ENCODE data around the gene AMDHD2.

DNA sequence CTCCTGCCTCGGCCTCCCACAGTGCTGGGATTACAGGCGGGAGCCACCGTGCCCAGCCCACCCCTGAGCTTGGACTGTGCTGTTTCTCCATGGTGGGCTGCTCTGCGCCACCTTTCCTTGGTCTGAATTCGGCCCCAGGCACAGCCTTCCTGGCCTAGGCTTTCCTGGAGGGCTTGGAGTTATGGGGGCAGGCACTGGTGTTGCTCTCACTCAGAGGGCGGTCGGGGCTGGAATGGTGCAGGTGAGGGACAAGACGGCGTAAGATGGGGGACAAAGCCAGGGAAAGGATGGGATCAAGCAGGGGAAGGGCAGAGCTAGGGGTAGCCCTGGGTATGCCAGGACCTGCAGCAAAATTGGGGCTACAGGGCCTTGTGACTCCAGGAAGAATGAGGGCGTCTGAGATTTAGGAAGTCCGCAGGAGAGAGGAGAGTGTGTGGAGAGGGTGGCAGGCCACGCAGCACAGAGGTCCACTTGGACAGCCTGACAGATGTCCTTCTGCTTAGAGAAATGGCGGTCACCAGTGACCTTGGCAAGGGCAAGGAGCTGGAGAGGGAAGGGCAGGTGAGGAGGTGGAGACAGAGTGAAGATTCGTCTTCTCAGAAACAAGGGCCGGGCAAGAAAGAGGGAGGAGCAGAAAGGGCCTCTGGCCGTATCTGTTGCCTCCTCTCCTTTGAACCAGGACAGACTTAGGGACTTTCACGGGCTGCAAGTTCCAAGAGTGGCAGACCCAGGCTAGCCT is 8.0 kb upstream of the AMDHD2 start:
- TF ChIP-seq ZNF274 (IDR thresholded peaks at IDR 0.05; ENCODE audit: low read depth, low read length) (no peak), YY1 (IDR thresholded peaks at IDR 0.05; ENCODE audit: insufficient read depth, insufficient read length) (no peak)
